ENCODE results near the gene YWHAQ.
"Not testable (repeated sequence)": the region's sequence is repeated elsewhere in the genome, so short reads cannot be mapped to it uniquely, and the experiment has no call there.

Gene YWHAQ

DNA sequence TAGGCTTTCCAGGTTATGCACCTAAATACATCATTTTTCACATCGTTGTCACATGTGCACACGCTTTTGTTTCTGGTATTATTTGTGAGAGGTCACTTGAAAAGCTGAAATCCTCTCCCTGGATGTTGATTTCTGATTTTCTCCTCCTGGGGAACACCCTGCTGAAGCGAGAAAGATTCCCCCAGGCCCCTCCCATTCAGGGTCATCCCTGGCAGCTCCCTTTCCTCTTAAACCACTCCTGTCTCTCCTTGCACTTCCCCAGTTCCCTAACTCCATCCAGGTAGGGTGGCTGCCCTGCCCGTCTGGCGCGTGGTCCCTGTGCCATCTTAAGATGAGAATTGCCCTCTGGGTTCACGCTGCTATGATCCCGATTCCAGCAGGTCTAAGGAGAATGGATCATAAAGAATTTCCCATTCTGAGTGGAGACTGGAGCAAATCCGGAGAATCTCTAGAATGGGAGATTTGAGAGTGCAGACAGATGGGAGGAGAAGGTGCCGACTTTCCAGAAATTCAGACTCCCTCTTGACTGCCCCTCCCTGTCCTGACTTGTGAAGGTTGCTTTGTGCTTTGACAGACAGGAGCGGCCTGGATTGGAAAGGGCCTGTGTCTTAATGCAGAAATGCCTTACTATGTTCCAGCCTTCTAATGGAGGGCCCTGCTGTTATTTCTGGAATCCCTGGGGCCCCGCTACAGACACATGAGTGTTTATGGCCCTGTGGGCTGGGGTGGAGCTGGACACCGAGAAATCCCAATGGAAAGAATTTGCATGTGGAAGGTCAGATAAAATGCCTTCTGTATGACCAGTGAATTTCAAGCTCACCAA is 1.3 kb upstream of the YWHAQ start:
- no peak for ATAC-seq

DNA sequence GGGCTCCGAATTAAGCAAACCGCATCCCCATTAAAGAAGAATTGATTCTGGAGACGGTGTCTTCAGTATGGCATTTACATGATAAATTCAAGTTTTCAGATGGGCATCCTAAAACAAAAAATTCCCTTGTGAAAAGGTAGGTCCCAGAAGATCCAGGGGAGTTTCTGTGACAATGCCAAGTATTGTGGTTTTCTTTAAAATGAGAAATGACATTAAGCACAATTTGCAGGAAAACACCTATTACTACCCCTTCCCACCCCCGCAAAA is 689 bp upstream of the YWHAQ start:
- ATAC-seq = no peak

DNA sequence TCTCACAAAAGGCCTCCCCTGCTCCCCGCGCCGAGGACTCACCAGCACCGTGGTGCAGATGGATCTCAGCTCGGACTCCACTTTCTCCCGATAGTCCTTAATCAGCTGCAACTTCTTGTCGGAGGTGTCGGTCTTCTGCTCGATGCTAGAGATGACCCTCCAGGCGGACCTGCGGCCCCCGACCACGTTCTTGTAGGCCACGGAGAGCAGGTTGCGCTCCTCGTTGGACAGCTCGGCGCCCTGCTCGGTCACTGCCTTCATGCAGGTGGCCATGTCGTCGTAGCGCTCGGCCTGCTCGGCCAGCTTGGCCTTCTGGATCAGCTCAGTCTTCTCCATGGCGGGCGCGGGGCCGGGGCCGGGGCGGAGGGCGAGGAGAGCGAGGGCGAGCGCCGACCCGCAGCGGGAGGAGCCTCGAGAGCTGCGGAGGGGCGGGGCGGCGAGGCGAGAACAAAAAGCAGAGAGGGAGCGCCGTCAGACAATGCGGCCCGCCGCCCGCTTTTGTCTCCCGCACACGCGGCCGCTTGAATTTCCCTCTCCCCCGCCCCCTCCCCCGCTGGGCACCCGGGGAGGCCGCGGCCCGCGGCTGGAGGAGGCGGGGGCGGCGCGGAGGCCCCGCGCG is 571 bp downstream of the YWHAQ start:
- peak; percentile 40 to 56 for ATAC-seq

DNA sequence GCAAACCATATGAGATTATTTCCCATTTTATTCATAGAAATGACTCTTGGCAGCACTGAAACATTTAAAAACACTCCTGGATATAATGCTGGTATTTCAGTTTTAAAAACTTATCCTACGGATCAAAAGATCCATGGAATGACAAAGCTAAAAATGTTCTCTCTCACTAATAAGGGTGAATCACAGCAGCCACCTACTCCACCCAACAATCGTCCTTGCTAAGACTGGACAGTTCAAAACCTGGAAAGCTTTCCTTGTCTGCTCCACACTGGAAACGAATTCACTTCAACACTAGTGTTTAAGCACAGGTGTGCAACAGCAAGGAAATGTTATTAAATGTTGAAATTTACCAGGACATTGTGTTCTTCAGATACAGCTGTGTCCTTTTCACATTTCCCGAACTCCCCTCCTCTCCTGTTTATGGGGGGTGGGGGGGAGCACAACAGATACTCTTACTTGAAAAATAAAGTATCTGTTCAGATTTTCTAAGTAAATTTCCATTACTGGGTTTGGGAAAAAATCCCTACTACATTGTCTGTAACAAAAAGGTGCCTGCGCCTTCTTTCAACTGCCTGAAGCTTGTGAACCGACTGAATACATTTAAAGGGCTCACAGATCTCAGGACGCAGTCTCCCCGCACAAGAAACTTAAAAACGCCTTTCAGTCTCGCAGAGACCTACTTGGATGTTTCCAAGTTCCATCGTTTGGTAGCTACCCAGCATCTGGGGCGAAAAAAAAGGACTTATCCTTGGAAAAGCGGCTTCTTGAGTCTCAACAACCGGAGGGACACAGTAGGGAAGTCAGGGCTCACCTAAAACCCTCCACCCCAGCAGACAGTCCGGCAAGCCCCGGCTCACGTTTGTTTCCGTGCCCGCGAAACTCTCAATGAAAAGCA is 1.3 kb downstream of the YWHAQ start:
- no peak for ATAC-seq

DNA sequence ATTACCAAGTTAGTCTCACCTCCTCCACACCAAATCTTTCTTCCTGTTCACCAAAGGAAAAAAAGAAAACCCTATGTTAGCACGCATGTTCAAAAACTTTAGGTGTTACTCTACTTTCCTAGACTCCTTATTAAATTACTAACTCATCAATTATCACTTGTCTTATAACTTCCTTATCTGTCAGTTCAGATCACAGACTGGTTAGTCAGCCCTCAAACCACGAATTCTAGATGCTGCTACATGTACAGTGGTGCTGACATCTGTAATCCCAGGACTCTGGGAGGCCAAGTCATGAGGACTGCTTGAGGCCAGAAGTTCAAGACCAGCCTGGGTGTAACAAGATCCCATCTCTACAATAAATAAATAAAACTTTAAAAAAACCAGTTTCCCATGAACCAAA is 3.5 kb downstream of the YWHAQ start:
- peak in 1 of 2 donors; percentile 15 for ATAC-seq

DNA sequence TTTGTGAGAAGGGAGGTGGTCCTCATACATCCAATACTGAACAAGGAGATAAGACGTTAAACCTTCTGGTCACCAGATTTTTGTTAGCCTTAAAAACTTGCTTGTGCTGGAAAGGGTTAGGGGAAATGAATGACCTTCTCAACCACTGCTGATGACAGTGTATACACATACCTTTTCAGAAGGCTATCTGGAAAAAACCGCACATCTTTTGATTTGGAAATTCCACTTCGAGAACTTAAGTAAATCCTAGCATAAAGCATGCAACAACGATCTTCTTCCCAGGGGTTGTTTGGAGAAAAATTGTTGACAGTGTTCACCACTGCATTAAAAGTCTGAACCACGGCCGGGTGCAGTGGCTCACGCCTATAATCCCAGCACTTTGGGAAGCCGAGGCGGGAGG is 7.6 kb downstream of the YWHAQ start:
- ATAC-seq = no peak

DNA sequence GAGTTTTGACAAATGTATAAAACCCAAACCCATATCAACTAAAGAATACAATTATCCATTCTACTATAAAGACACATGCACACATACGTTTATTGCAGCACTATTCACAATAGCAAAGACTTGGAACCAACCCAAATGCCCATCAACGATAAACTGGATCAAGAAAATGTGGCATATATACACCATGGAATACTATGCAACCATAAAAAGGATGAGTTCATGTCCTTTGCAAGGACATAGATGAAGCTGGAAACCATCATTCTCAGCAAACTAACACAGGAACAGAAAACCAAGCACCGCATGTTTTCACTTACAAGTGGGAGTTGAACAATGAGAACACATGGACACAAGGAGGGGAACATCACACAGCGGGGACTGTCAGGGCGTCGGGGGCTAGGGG is 9.1 kb downstream of the YWHAQ start:
- ATAC-seq = not testable (repeated sequence)

DNA sequence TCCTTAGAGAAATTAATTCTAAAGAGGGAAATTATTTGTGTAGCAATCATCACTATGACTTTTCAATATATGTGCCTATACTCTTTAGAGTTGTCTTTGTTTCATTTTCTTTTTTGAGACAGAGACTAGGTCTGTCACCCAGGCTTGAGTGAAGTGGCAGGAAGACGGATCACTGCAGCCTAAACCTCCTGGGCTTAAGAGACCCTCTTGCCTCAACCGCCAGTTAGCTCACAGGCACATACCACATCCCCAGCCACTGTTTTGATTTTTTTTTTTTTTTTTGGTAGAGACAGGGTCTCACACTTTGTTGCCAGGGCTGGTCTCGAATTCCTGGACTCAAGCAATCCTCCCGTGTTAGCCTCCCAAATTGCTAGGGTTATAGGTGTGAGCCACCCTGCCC is 12.4 kb downstream of the YWHAQ start:
- peak; percentile 95 to 96 for ATAC-seq

DNA sequence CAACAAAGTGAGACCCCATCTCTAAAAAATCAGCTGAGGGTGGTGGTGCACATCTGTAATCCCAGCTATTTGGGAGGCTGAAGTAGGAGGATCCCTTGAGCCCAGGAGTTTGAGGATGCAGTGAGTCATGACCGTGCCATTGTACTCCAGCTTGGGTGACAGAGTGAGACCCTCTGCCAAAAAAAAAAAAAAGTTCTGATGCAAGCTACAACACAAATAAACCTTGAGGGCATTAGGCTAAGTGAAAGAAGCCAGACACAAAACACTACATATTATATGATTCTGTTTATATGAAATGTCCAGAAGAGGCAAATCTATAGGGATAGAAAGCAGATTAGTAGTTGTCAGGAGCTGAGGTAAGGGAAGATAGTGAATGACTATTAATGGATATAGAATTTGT is 13.0 kb downstream of the YWHAQ start:
- ATAC-seq = no peak

DNA sequence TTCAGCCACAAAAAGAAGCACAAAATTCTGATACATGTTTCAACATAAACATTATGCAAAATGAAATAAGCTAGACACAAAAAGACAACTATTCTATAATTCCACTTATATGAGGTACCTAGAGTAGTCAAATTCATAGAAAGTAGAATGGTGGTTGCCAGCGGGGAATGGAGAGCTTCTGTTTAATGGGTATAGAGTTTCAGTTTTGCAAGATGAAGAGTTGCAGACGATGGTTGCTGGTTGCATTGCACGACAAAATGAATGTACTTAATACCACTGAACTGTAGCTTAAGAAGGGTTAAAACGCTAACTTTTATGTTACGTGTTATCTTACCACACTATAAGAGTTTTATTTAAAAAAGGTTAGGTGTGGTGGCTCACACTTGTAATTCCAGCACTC is 13.5 kb downstream of the YWHAQ start:
- no peak for ATAC-seq

DNA sequence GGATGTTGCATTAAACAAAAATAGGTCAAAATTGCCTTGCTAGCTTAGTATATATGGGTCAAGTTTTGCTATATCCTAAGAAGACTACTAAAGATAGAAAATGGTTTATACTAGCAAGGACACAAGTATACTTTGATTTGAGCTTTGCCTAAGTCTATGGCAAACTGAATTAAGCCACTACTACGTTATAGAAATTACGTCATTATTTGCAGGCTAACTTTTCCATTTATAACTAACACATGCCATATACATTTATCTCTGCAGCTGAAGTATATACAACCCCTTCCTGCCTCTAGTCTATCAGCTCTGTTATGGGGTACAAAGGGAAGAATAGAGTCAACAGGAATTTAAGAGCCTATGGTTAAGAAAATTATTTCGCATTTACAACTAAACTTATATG is 16.2 kb downstream of the YWHAQ start:
- no peak for ATAC-seq

DNA sequence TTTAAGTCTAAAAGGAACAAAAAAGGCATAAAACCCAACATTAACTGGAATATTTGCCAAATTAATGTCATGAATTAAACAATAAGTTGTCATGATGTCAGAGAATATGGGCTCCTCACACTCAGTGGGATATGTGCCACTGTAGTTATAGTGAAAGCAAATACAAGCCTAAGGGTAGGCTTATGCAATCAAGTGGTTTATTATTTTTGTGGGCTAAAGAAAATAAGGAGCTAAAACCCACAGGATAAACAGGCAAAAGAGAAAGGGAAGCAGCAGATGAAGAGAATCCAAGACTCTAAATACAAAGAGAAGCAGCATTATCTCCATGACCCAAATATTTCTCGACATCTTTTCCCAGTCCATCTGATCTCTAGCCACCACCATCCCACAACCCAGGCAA is 17.5 kb downstream of the YWHAQ start:
- ATAC-seq = no peak

DNA sequence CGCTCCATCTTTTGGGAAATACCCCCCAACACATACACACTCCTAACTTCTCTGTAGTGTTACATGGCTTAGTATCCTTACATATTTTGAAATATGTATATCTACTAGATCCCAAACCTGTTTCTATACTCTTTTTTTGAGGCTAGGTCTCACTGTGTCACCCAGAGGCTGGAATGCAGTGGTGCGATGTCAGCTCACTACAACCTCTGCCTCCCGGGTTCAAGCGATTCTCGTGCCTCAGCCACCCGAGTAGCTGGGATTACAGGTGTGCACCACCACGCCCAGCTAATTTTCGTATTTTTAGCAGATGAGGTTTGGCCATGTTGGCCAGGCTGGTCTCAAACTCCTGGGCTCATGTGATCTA is 19.3 kb downstream of the YWHAQ start:
- not testable (repeated sequence) for ATAC-seq

DNA sequence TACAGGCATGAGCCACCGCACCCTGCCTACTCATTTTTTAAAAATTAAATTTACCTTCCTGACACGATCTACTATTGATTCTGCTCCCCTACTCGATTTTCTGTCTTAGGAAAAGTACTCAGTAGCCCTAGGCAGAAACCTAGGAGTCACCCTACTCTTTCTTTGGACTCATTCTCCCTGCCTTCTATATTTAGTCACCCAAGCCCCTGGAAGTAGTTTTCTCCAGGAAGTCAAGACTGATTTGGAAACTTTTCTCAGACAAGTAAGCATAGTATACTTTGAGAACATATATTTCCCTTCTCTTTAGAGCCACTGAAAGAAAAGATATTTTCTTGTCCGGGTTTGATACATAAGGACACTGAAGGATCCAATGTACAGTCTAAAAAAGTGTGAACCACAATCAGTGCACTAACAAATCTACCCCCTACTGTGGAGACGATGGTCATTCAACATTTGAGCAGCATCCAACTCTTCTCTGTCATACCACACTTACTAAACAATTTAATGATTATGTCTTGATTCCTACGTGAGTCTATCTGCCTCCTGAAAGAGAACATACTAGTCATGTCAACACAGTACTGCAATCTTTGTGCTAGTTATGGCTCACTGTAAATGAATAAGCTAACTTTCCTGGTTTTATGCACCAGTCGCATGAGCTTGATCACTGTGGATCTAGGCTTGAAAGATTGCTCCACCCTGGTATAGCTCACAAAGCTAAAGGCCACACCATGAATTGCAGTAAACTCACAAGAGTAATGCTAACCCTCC is 19.8 kb downstream of the YWHAQ start:
- no peak for ATAC-seq

DNA sequence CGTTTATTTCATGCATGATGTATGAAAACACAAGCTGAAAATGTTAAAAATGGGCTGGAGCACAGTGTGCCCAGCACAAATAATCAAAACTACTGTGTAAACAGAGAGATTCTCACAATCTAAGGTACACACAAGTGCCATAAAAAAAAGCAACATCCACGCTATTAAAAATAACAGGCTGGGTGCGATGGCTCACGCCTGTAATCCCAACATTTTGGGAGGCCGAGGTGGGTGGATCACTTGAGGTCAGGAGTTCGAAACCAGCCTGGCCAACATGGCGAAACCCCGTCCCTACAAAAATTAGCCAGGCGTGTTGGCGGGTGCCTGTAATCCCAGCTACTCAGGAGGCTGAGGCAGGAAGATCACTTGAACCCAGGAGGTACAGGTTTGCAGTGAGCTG is 22.3 kb downstream of the YWHAQ start:
- ATAC-seq = not testable (repeated sequence)

DNA sequence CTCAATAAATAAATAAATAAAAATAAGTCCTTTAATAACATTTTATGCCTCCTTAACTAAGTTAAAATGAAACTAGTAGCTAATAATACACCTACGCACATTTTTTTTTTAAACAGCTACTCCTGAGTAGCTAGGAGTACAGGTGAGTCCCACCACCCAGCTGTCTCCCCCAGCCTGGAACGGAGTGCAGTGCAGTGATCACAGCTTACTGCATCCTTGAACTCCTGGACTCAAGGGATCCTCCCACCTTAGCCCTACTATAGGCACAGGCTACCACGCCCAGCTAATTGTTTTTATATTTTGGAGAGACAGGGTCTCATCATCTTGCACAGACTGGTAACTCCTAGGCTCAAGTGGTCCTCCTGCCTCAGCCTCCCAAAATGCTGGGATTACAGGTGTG is 28.4 kb downstream of the YWHAQ start:
- ATAC-seq = no peak

DNA sequence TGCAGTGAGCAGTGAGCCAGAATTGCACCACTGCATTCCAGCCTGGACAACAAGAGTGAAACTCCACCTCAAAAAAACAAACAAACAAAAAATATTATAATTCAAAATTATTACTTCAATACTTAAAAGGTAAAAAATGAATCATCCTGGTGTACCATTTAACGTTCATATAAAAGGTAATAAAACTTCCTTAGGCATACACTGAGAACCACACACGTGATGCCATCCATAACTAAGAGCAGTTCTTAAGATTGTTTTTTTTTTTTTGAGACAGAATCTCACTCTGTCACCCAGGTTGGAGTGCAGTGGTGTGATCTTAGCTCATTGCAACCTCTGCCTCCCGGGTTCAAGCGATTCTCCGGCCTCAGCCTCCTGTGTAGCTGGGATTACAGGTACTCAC is 29.4 kb downstream of the YWHAQ start:
- ATAC-seq = no peak

DNA sequence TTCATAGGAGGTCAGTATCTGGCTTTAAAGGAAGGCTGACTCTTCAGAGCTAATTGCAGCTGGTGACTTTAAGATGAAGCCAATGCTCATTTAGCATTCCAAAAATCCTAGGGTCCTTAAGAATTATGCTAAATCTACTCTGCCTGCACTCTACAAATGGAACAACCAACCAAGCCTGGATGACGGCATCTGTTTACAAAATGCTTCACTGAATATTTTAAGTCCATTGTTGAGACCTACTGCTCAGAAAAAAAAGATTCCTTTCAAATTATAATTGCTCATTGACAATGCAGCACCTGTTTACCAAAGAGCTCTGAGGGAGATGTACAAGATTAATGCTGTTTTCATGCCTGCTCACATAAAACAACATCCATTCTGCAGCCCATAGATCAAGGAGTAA is 31.4 kb downstream of the YWHAQ start:
- ATAC-seq = no peak

DNA sequence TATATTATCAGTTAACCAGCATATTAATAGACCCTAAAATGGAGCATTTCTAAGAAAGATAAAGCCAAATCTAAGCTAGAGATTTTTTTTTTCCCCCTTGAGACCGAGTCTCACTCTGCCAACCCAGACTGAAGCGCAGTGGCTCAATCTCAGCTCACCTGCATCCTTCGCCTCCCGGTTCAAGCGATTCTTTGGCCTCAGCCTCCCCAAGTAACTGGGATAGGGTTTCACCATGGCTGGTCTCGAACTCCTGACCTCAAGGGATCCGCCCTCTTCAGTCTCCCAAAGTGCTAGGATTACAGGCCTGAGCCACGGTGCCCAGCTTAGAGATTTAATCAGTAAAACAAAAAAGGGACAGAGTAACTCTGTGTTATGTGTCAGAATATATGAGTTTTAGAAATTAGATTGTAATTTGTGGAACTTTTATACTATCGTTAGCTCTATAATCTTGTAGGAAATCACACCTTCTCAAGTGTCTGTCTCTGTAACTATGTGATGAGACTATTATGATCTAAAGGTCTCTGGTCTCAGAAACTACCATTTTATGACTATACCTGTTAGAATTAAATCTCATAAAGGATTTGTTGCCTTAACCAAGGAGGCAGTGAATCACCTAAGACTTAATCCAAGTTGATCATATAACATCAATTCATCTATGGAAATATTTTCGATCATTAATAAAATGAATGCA is 34.0 kb downstream of the YWHAQ start:
- peak; percentile 39 to 45 for ATAC-seq

DNA sequence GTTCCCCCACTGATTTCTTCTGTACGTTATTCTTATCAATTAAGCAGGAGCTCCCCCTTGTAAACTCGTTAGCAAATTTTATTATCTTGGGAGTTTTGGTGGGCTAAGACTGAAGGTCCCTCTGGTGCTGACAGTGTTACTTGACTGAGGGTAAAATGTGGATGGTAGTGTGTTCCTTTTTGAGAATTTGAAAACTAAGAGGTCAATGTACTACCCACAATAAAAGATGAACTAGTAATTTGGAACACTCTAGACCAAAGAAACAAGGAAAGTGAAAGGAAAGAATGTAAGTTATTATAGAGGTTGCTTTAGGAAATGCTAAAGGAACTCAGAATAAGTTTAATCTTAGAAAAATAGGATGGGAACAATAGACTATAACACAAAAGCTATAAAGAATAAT is 35.1 kb downstream of the YWHAQ start:
- ATAC-seq = no peak

DNA sequence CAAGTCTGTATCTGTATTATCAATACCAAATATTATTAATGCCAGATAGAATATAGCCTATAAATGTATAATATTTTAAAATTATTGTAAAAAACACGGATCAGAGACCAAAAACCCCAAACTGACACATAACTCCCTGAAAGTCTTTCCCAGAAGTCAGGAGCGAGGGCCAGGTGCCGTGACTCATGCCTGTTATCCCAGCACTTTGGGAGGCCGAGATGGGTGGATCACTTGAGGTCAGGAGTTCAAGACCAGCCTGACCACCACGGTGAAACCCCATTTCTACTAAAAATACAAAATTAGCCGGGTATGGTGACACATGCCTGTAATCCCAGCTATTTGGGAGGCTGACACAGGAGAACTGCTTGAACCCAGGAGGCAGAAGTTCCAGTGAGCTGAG is 35.5 kb downstream of the YWHAQ start:
- not testable (repeated sequence) for ATAC-seq

DNA sequence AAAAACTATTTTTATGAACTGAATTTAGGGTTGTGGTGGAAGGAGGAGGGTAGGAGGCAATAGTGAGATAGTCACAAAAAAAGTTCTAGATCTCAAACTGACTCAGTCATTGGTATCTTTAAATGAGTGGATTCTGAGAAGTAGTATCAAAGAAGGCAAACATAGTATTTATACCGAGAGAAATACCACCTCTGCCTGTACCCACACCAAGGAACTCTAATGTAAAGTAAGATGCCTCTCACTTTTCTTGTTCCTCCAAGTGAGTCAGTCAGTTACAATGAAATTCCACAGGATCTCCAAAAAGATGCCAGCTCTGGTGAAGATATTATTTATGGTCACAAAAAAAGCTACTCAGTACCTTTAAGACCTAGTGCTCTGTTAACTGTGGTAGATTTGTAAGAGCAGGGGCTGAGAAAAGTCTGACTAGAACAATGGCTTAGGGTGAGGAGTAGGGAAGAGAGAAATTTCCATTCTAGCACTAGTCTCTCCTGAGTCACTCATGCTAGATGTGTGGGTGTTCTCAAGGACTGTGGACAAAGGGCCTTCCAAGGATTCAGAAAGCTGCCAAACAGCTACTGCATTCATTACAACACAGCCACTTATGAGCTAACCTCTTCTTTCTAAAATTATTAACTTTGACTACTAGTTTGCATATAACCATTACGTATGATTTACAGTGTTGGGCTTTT is 36.3 kb downstream of the YWHAQ start:
- peak; percentile 76 to 78 for ATAC-seq
